Measurements from ENCODE around the gene XPNPEP1. TPM values are rescaled to one million over a fixed set of nuclear protein-coding genes. Genes with fewer than 3 reads are reported as not detected.

The XPNPEP1 gene
- total RNA-seq, 3 donors from 2014 or later: 66.6 to 97.7 (median 87.5) TPM

DNA sequence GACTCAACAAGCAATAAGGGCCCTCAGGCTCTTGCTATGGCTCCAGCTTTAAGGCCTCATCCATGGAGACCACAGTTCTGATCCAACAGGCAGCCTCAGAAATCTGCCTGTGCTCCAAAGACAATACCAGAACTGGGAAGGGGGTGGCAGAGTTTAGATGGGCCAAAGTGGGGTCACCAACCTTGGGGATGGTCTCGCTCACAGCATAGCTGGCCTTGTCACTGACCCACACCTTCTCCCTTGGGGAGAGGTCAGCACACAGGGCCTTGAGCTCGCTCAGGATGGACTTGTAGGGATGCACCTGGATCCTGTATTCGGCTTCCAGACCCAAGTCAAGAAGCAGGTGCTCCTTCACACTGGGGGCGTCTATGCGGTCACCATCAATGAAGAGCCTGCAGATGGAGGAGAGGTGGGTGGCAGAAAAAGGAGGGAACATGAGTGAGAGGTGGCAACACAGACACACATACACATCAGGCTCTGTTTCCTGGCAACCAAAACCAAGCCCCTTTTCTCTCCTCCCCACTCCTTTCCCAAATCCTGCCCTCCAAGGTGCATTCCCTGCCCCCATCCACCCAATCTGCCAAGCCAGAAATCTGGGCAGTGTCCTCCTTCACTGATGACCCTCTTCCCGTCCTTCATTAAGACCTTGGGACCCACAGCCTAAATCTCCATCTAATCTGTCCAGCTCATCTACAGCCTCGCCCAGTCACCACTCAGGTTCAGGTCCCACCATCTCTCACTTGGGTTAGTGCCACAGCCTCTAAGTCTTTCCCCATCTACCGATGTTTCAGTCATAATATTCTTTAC, 40.9 kb downstream of the XPNPEP1 start:
- ATAC-seq: no peak
- Histone ChIP-seq H3K4me1 (ENCODE audit: low read depth) (peaks cover 4% of the 10 kb centered on the region), H3K36me3 (ENCODE audit: low read depth) (no peaks in the 10 kb centered on the region), H3K9me3 (no peaks in the 10 kb centered on the region), H3K4me3 (no peak overlapping the region)
- intact Hi-C loops (cut with DNase I, micrococcal nuclease): loop anchor here in 1 of 2 donors (10.0 kb wide), 1 partner anchor 252 kb away; no protein-coding TSS in a partner anchor
- no peak for TF ChIP-seq CTCF (IDR thresholded peaks at IDR 0.05)
- no peak for DNase-seq

DNA sequence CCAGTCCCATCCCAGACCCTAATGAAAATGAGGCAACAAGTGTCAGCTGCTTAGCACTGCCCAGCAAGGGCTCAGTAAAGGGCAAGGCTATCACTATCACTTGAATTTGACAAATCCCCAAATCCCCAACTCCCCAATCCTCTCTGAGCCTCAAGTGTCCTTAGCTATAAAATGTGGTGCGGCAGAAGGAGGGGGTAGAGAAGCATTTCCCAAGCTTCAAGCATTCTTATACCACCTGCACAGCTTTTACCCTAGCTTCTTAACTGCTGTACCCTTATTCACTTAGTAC, 41.6 kb downstream of the XPNPEP1 start:
- intact Hi-C loops (cut with DNase I, micrococcal nuclease): loop anchor here in 1 of 2 donors (10.0 kb wide), 1 partner anchor 253 kb away; no protein-coding TSS in a partner anchor
- H3K4me1 ChIP-seq (ENCODE audit: low read depth): peaks cover 4% of the 10 kb centered on the region
- ATAC-seq: no peak
- no peak for DNase-seq
- H3K9me3 ChIP-seq: no peaks in the 10 kb centered on the region
- no peak for TF ChIP-seq CTCF (IDR thresholded peaks at IDR 0.05)
- no peak overlapping the region for H3K4me3 ChIP-seq
- H3K36me3 ChIP-seq (ENCODE audit: low read depth): no peaks in the 10 kb centered on the region

DNA sequence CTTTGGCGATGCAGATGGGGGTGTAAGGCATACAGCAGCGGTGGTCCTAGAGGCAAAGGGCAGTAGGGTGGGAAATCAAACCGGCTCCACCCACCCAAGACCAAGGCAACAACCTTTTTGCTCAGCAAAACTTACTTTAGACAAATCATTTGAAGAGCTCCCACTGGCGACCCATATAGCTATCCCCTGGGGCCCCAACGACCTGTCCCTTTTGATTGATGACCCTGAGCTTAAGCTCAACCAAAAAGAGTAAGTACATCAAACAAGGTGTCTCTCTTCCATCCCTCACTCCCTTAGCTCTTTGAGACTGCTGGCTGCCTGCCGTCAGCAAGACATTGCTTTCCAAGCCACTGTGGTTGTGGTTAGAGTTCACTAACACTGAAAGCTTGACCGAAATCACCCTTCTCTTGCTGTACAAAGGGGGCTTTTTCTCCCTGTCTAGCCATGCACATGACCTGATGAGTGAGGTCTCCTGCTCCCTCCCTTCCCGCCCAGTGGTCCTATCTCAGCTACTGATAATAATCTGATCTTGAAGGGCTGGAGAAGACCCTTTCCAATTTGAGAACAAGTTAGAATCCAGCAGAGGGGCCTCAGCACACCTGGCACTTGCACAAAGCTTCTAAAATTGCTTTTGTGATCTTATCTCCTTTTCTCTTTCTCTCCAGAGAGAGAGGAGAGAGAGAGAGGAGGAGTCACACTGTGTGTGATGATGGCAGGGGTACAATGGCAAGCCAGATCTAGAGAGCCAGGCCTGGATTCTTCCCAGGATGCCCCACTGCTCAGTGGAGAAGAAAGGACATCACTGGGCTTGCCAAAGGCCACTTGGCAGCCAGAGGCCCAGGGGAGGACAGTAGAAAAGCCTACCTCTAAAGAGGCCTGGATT, 42.2 kb downstream of the XPNPEP1 start:
- Histone ChIP-seq H3K9me3 (no peaks in the 10 kb centered on the region), H3K36me3 (ENCODE audit: low read depth) (no peaks in the 10 kb centered on the region), H3K4me3 (no peak overlapping the region), H3K4me1 (ENCODE audit: low read depth) (peaks cover 4% of the 10 kb centered on the region)
- TF ChIP-seq CTCF (IDR thresholded peaks at IDR 0.05): no peak
- intact Hi-C loops (cut with DNase I, micrococcal nuclease): loop anchor here in 1 of 2 donors (10.0 kb wide), 1 partner anchor 254 kb away; no protein-coding TSS in a partner anchor
- no peak for ATAC-seq
- no peak for DNase-seq

DNA sequence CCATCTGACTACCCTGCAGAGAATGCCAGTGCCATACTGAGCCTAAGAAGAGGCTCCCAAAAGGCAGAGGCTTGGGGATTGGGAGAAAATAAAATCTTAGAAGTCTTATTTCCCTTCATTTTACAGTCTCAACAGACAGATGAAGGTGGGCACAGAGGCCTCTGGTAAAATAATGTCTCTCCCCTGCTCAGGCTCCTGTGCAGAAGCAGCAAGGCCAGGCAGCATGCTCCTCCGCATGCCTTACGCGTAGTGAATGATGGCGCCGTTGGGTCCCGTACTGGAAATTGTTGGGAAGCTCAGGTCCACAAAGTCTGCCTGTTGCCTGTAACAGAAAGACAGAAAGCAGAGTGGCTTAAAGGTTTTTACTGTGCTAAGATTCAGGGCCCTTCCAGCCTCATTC, 45.8 kb downstream of the XPNPEP1 start:
- TF ChIP-seq CTCF (IDR thresholded peaks at IDR 0.05): no peak
- intact Hi-C loops (cut with DNase I, micrococcal nuclease): no loop called here
- ATAC-seq (no peak), DNase-seq (no peak)
- no peaks in the 10 kb centered on the region for H3K9me3 ChIP-seq
- no peak overlapping the region for H3K4me3 ChIP-seq
- H3K36me3 ChIP-seq (ENCODE audit: low read depth): no peaks in the 10 kb centered on the region
- no peaks in the 10 kb centered on the region for H3K4me1 ChIP-seq (ENCODE audit: low read depth)

GRCh38 chr10:109875828-109876821, 47.2 kb downstream of the XPNPEP1 start:
- ATAC-seq: no peak
- intact Hi-C loops (cut with DNase I, micrococcal nuclease): no loop called here
- H3K36me3 ChIP-seq (ENCODE audit: low read depth): no peaks in the 10 kb centered on the region

More at GRCh38 chr10:109875828-109876821, 47.2 kb downstream of the XPNPEP1 start:
- H3K4me3 ChIP-seq: no peak overlapping the region
- H3K9me3 ChIP-seq: no peaks in the 10 kb centered on the region
- H3K4me1 ChIP-seq (ENCODE audit: low read depth): no peaks in the 10 kb centered on the region
- DNase-seq: no peak
- no peak for TF ChIP-seq CTCF (IDR thresholded peaks at IDR 0.05)

Measured in mucosa of descending colon (tissue), 3 donors.